Lower lobe of right lung (tissue), 2 donors: ENCODE results near the gene SLC44A5. TPM values are rescaled to one million over a fixed set of nuclear protein-coding genes. Genes with fewer than 3 reads are reported as not detected.
"Not testable (repeated sequence)": the region's sequence is repeated elsewhere in the genome, so short reads cannot be mapped to it uniquely, and the experiment has no call there.

Experiments used
- ATAC-seq, 2 donors: fragments of 200-7000 bp; cut with Tn5 transposase; one replicate each; pipeline ENCODE4 v1.9.1; 2020 to 2022; ENCODE audit warnings: mild to moderate bottlenecking in 2 of 2, moderate library complexity in 2 of 2
- DNase-seq: peaks from one replicate; pipeline ENCODE4 v3.0.0-alpha.2; 2020
- H3K27ac ChIP-seq: fragments of 200-600 bp; one replicate; pipeline ENCODE4 v1.8.0; 2022
- H3K27me3 ChIP-seq: fragments of 200-600 bp; one replicate; pipeline ENCODE4 v1.8.0; 2022; ENCODE audit warnings: low read depth
- H3K36me3 ChIP-seq: fragments of 200-600 bp; one replicate; pipeline ENCODE4 v1.8.0; 2022; ENCODE audit warnings: mild to moderate bottlenecking
- H3K4me1 ChIP-seq: fragments of 200-600 bp; one replicate; pipeline ENCODE4 v1.8.0; 2022
- H3K4me3 ChIP-seq: fragments of 200-600 bp; one replicate; pipeline ENCODE4 v1.8.0; 2022; ENCODE audit warnings: mild to moderate bottlenecking
- H3K9me3 ChIP-seq: fragments of 200-600 bp; one replicate; pipeline ENCODE4 v1.8.0; 2022
- intact Hi-C: fragments of 100-400 bp; cut with DNase I; formaldehyde crosslinking; loops from one replicate; pipeline ENCODE4 v1.11.0; 2022
- total RNA-seq: library from RNA; stranded (reverse); fragmentation: NEBNext Ultra II Directional; extraction: Animal tissue kit (Norgen Biotek cat#: 25700); gene quantifications from one replicate; pipeline ENCODE4 v1.2.1, GENCODE V29; 2021
- TF ChIP-seq, protein P1 (sequence below): fragments of 200-600 bp; IDR thresholded peaks from one replicate; pipeline ENCODE4 v1.8.0; 2022; ENCODE audit warnings: antibody characterized with exemption, mild to moderate bottlenecking
- donor health status: DM: no; HTN: yes; CAD: no; lungs with severe emphysema.

SLC44A5 gene
- total RNA-seq, 1 donor from 2014 or later: 0.47 TPM

DNA sequence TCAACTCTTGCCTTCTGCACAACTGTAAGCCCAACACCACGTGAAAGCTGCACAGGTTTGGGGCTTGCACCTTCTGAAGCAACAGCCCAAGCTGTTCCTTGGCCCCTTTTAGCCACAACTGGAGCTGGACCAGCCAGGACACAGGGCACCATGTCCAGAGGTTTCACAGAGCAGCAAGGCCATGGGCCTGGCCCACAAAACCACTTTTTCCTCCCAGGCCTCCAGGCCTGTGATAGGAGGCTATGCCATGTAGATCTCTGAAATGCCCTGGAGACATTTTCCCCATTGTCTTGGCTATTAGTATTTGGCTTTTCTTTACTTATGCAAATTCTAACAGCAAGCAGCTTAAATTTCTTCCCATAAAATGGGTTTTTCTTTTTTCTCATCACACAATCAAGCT is 126.1 kb downstream of the SLC44A5 start:
- Histone ChIP-seq H3K4me3 (no peak overlapping the region), H3K9me3 (no peaks in the 10 kb centered on the region), H3K4me1 (no peaks in the 10 kb centered on the region), H3K36me3 (no peaks in the 10 kb centered on the region), H3K27ac (no peak overlapping the region), H3K27me3 (no peaks in the 10 kb centered on the region)
- ATAC-seq (no peak), DNase-seq (no peak)
- intact Hi-C loops: no loop called here
- TF ChIP-seq, protein P1, sequence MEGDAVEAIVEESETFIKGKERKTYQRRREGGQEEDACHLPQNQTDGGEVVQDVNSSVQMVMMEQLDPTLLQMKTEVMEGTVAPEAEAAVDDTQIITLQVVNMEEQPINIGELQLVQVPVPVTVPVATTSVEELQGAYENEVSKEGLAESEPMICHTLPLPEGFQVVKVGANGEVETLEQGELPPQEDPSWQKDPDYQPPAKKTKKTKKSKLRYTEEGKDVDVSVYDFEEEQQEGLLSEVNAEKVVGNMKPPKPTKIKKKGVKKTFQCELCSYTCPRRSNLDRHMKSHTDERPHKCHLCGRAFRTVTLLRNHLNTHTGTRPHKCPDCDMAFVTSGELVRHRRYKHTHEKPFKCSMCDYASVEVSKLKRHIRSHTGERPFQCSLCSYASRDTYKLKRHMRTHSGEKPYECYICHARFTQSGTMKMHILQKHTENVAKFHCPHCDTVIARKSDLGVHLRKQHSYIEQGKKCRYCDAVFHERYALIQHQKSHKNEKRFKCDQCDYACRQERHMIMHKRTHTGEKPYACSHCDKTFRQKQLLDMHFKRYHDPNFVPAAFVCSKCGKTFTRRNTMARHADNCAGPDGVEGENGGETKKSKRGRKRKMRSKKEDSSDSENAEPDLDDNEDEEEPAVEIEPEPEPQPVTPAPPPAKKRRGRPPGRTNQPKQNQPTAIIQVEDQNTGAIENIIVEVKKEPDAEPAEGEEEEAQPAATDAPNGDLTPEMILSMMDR: no peak

DNA sequence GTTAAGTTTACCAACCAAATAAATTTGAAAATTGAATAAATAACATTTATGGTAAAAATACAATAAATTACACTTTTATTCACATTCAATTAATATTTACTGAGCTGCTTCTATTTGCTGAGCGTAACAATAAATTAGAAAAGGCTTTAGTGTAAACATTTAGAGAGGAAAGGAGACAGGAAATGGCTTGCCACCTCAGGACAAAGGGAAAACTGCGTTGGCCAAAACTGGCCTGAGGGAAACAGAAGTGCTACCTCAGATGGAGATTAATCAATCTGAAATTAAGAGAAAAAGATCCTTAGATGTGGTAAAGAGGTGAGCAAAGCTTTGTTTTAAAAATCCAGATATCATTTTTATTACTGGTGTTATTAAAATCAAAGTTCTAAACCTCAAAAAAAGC is 128.0 kb downstream of the SLC44A5 start:
- ATAC-seq (no peak), DNase-seq (no peak)
- Histone ChIP-seq H3K4me3 (no peak overlapping the region), H3K4me1 (no peaks in the 10 kb centered on the region), H3K36me3 (no peaks in the 10 kb centered on the region), H3K9me3 (no peaks in the 10 kb centered on the region), H3K27me3 (no peaks in the 10 kb centered on the region), H3K27ac (no peak overlapping the region)
- intact Hi-C loops: no loop called here
- TF ChIP-seq, protein P1: no peak

DNA sequence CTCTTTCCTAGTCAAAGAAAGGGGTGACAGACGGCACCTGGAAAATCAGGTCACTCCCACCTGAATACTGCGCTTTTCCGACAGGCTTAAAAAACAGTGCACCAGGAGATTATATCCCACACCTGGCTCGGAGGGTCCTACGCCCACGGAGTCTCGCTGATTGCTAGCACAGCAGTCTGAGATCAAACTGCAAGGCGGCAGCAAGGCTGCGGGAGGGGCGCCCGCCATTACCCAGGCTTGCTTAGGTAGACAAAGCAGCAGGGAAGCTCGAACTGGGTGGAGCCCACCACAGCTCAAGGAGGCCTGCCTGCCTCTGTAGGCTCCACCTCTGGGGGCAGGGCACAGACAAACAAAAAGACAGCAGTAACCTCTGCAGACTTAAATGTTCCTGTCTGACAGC is 134.4 kb downstream of the SLC44A5 start:
- H3K4me3 ChIP-seq, intact Hi-C loops, DNase-seq: not testable (repeated sequence)

DNA sequence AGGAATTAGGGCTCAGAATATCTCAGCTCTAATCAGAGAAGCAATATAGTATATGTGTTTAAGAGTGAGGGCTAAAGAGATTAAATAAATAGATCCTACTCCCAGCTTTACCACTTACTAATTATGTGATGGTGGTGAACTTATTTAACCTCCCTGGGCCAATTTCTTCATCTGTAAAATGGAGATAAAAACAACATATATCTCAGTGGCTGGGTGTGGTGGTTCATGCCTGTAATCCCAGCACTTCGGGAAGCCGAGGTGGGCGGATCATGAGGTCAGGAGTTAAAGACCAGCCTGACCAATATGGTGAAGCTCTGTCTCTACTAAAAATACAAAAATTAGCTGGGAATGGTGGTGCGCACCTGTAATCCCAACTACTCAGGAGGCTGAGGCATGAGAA is 135.2 kb downstream of the SLC44A5 start:
- H3K27ac ChIP-seq: no peak overlapping the region
- no peaks in the 10 kb centered on the region for H3K4me1 ChIP-seq
- no peak for DNase-seq
- no peaks in the 10 kb centered on the region for H3K27me3 ChIP-seq
- no peak for ATAC-seq
- H3K4me3 ChIP-seq: no peak overlapping the region
- no peaks in the 10 kb centered on the region for H3K9me3 ChIP-seq
- intact Hi-C loops: no loop called here
- TF ChIP-seq, protein P1: no peak
- H3K36me3 ChIP-seq: no peaks in the 10 kb centered on the region

More for the DNA sequence above, 134.4 kb downstream of the SLC44A5 start:
- not testable (repeated sequence) for H3K36me3 ChIP-seq, H3K4me1 ChIP-seq, H3K9me3 ChIP-seq, H3K27me3 ChIP-seq, ATAC-seq, H3K27ac ChIP-seq

DNA sequence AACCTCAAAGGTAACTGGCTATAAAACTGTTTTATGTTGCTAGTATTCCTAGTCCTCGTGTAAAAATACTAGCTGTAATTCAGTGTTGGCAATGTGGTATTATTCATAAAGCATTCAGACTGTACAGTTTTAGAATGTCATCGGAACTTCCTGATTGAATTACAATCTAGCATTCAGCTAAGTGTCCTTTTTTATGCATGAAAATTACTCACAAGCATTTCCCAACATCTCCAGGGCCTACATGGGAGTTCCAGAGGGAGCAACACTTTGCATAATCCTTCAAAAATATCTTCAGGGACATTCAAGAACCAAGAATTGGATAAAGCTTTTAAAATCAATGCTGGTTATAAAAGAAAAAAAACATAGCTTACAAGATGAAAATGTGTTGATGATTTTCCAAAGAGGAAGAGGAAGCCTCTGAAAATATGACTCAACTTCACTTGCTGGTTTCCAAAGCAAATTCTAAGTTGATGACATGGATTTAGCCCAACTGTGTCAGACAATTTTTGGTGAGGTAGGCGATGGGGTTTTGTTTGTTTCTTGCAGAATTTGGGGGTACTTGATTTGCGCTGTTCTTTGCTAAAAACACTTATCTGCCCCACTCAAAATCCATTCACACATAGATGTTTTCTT is 137.8 kb downstream of the SLC44A5 start:
- DNase-seq: no peak
- Histone ChIP-seq H3K4me3 (no peak overlapping the region), H3K36me3 (no peaks in the 10 kb centered on the region), H3K4me1 (no peaks in the 10 kb centered on the region), H3K27ac (no peak overlapping the region), H3K9me3 (no peaks in the 10 kb centered on the region), H3K27me3 (no peaks in the 10 kb centered on the region)
- TF ChIP-seq, protein P1: no peak
- ATAC-seq: no peak
- intact Hi-C loops: no loop called here

DNA sequence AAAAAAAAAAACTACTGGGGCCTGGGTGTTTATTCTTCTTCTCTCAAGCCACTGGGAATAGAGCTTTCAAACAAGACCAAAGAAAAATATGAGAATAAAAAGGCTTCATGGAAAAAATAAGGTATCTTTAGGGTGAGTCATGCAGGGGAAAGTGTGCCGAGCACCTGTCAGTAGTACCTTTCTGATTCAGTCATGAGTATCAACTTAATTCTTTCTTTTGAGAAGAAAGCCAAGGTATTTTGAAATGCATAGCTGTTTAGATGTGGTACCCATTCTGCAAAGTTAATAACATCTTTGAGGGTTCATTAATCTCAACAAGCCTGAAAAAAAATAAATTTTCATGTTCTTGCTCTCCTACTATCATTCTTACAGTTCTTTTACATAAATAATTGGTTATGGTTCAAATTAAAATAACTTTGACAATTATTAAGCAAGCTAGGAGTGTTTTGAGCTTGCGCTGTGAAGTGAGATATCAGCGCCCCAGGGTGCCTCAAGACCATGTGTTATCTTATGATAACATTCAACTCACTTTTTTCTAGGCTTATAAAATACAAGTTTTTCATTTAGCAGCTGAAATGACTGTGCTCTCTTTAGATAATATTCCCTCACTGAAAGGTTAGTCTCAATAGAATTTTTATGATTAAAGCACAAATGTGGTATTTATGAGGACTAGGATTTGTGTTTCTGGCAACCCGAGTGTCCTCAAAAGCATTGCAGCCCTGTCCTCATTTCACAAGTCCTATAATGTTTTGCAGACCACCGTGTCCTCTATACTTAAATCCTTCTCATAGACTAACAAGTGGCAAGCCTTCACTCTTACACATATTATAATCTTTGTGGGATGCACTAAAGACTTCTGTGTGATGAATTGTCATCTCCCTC is 138.6 kb downstream of the SLC44A5 start:
- ATAC-seq (no peak), DNase-seq (no peak)
- H3K4me1 ChIP-seq: no peaks in the 10 kb centered on the region
- H3K27me3 ChIP-seq: no peaks in the 10 kb centered on the region
- no peak overlapping the region for H3K4me3 ChIP-seq
- TF ChIP-seq, protein P1: no peak
- intact Hi-C loops: no loop called here
- H3K9me3 ChIP-seq: no peaks in the 10 kb centered on the region
- no peak overlapping the region for H3K27ac ChIP-seq
- no peaks in the 10 kb centered on the region for H3K36me3 ChIP-seq
